HL-60 (cell line): Measurements from ENCODE around the gene PPP1R37.

Experiments used
- DNase-seq, 2 experiments: peaks; one replicate each; pipeline ENCODE4 v3.0.0-alpha.2; 2010 to 2020; ENCODE audit warnings: low read depth in 1 of 2, low spot score in 1 of 2
- H3K27ac ChIP-seq: fragments of 250-450 bp; sonication (Bioruptor Pico); replicated peaks from 2 replicates; pipeline ENCODE4 v1.5.1; 2020; ENCODE audit warnings: mild to moderate bottlenecking, moderate library complexity
- H3K27me3 ChIP-seq: fragments of 250-450 bp; sonication (Bioruptor Pico); 2 replicates; pipeline ENCODE4 v1.5.1; 2021; ENCODE audit warnings: mild to moderate bottlenecking, moderate library complexity; ENCODE audit not compliant: insufficient read depth, poor library complexity, severe bottlenecking
- H3K4me3 ChIP-seq: replicated peaks from 2 replicates; pipeline ENCODE4 v1.5.1; 2011; ENCODE audit warnings: mild to moderate bottlenecking, control low read depth, low read length; ENCODE audit not compliant: insufficient read depth
- CTCF ChIP-seq: IDR thresholded peaks from one replicate; pipeline ENCODE4 v1.5.1; 2011; ENCODE audit warnings: low read length, control low read depth, inconsistent platforms; ENCODE audit not compliant: insufficient read depth
- GABPA ChIP-seq: IDR thresholded peaks from 2 replicates; pipeline ENCODE4 v1.6.1; 2012; ENCODE audit warnings: low read depth
- POLR2AphosphoS5 ChIP-seq: IDR thresholded peaks from 2 replicates; pipeline ENCODE4 v1.6.1; 2012; ENCODE audit warnings: low read depth
- REST ChIP-seq: IDR thresholded peaks from 2 replicates; pipeline ENCODE4 v1.6.1; 2012; ENCODE audit warnings: low read depth; ENCODE audit not compliant: insufficient replicate concordance
- SPI1 ChIP-seq: IDR thresholded peaks from 2 replicates; pipeline ENCODE4 v1.6.1; 2012; ENCODE audit warnings: low read depth, mild to moderate bottlenecking, borderline replicate concordance

The PPP1R37 gene

GRCh38 chr19:45146251-45146650, 53.3 kb downstream of the PPP1R37 start:
- TF ChIP-seq POLR2AphosphoS5 (no peak), SPI1 (peak; percentile 34; the same call in 1 of the 2 replicates)
- no peak overlapping the region for H3K4me3 ChIP-seq
- no peak overlapping the region for H3K27ac ChIP-seq
- H3K27me3 ChIP-seq, result no peaks in the 10 kb centered on the region
- peak in 1 of 2 experiments; percentile 57 for DNase-seq

GRCh38 chr19:45146741-45147205, 53.8 kb downstream of the PPP1R37 start:
- DNase-seq, result no peak
- TF ChIP-seq CTCF (no peak), POLR2AphosphoS5 (0 out of 2 replicates have a peak, but pooled peaks have one; percentile 12)
- Histone ChIP-seq H3K27ac (no peak overlapping the region), H3K4me3 (no peak overlapping the region), H3K27me3 (peaks cover 2% of the 10 kb centered on the region)

- H3K4me3 ChIP-seq, result no peak overlapping the region
- no peak for TF ChIP-seq SPI1
- no peak for TF ChIP-seq REST
- no peak for TF ChIP-seq CTCF
- TF ChIP-seq GABPA, result no peak
- TF ChIP-seq POLR2AphosphoS5, result no peak
- H3K27me3 ChIP-seq, result peaks cover 9% of the 10 kb centered on the region
- H3K27ac ChIP-seq, result no peak overlapping the region
- DNase-seq, result no peak
Observed at GRCh38 chr19:45147835-45148676, 55.1 kb downstream of the PPP1R37 start.

GRCh38 chr19:45149129-45149528, 56.1 kb downstream of the PPP1R37 start:
- TF ChIP-seq GABPA (no peak), CTCF (no peak), REST (no peak), SPI1 (no peak), POLR2AphosphoS5 (no peak)

More at GRCh38 chr19:45149129-45149528, 56.1 kb downstream of the PPP1R37 start:
- no peak for DNase-seq
- Histone ChIP-seq H3K27me3 (peaks cover 20% of the 10 kb centered on the region), H3K27ac (no peak overlapping the region), H3K4me3 (no peak overlapping the region)
